GM12878 (cell line): ENCODE results near the gene SRBD1. TPM values are rescaled to one million over a fixed set of nuclear protein-coding genes. Genes with fewer than 3 reads are reported as not detected.
A peak's percentile ranks its signal among the peaks of the same experiment; 100 is the strongest.

Source experiments
- ATAC-seq: fragments of 200-7000 bp; cut with Tn5 transposase; 3 replicates; pipeline ENCODE4 v1.9.1; 2020; ENCODE audit warnings: mild to moderate bottlenecking, moderate library complexity
- BruUV-seq: library from RNA; stranded (reverse); fragments of 400-500 nt; replicated peaks from 2 replicates; lab custom pipeline; 2021; lab: Mats Ljungman, UMichigan
- CTCF ChIA-PET: fragments of 300-600 bp; sonication (Branson Sonifier 250); formaldehyde crosslinking; extraction: SDS; loops from one replicate; lab custom pipeline; 2021; ENCODE audit warnings: inconsistent platforms; lab: Yijun Ruan, JAX
- POLR2A ChIA-PET: fragments of 350-600 bp; formaldehyde crosslinking; extraction: SDS; loops from one replicate; lab custom pipeline; 2021; ENCODE audit warnings: inconsistent platforms; lab: Charles Lee
- RAD21 ChIA-PET: fragments of 300-600 bp; sonication (Branson Sonifier 250); formaldehyde crosslinking; loops from one replicate; lab custom pipeline; 2023; ENCODE audit warnings: antibody characterized with exemption; ENCODE audit not compliant: unreplicated experiment; lab: Charles Lee
- SMC1A ChIA-PET: fragments of 300-600 bp; sonication (Branson Sonifier 250); formaldehyde crosslinking; loops from one replicate; lab custom pipeline; 2023; ENCODE audit not compliant: unreplicated experiment, uncharacterized antibody; lab: Charles Lee
- DNase-seq: peaks from one replicate; pipeline ENCODE4 v3.0.0-alpha.2; 2011; ENCODE audit warnings: low read depth, low spot score
- FAIRE-seq: peaks from 3 replicates; lab custom pipeline; 2011; peaks lifted over from hg19 to GRCh38; lab: Jason Lieb, UNC
- H2AFZ ChIP-seq: 2 replicates; pipeline ENCODE4 v1.6.0; 2011; ENCODE audit warnings: low read depth, low read length, control low read depth; ENCODE audit not compliant: control insufficient read depth
- H3K27ac ChIP-seq: 2 replicates; pipeline ENCODE4 v1.5.1; 2011; ENCODE audit warnings: control low read depth; ENCODE audit not compliant: control insufficient read depth, insufficient read depth
- H3K27me3 ChIP-seq, 2 experiments: replicated peaks in 1 of 2; 2 replicates each; pipeline versions ENCODE4 v1.6.0 to v1.6.1; 2011; ENCODE audit warnings: low read length in 1 of 2; ENCODE audit not compliant: control insufficient read depth in 2 of 2, insufficient read depth in 2 of 2
- H3K36me3 ChIP-seq, 2 experiments: 2 replicates each; pipeline ENCODE4 v1.5.1; 2011; ENCODE audit warnings: low read length in 1 of 2; ENCODE audit not compliant: control insufficient read depth in 2 of 2, insufficient read depth in 2 of 2
- H3K4me1 ChIP-seq: 2 replicates; pipeline ENCODE4 v1.6.1; 2011; ENCODE audit warnings: mild to moderate bottlenecking, low read length, moderate library complexity, mixed read lengths; ENCODE audit not compliant: control insufficient read depth, insufficient read depth
- H3K4me2 ChIP-seq: 2 replicates; pipeline ENCODE4 v1.6.0; 2011; ENCODE audit warnings: control low read depth; ENCODE audit not compliant: control insufficient read depth, insufficient read depth
- H3K4me3 ChIP-seq: fragments of 200-600 bp; sonication (generic); 2 replicates; pipeline ENCODE4 v1.5.1; 2016
- H3K79me2 ChIP-seq: 2 replicates; pipeline ENCODE4 v1.6.0; 2011; ENCODE audit warnings: low read length; ENCODE audit not compliant: control insufficient read depth, insufficient read depth
- H3K9ac ChIP-seq: 2 replicates; pipeline ENCODE4 v1.8.0; 2011; ENCODE audit warnings: low read length, control low read depth, mixed read lengths; ENCODE audit not compliant: control insufficient read depth, insufficient read depth
- H3K9me3 ChIP-seq: replicated peaks from 3 replicates; pipeline ENCODE4 v1.5.1; 2011; ENCODE audit warnings: mild to moderate bottlenecking, low read length; ENCODE audit not compliant: control insufficient read depth, insufficient read depth
- H4K20me1 ChIP-seq: 2 replicates; pipeline ENCODE4 v1.6.0; 2011; ENCODE audit not compliant: control insufficient read depth, insufficient read depth
- BCL3 ChIP-seq: IDR thresholded peaks from 2 replicates; pipeline ENCODE4 v1.6.1; 2011; ENCODE audit warnings: borderline replicate concordance, low read depth, mild to moderate bottlenecking, moderate library complexity, low read length; ENCODE audit not compliant: insufficient read depth, poor library complexity, severe bottlenecking
- E4F1 ChIP-seq: fragments of 450-650 bp; IDR thresholded peaks from 2 replicates; pipeline ENCODE4 v1.6.1; 2018; ENCODE audit warnings: borderline replicate concordance, mild to moderate bottlenecking; ENCODE audit not compliant: partially characterized antibody
- EED ChIP-seq: sonication (generic); IDR thresholded peaks from 2 replicates; pipeline ENCODE4 v1.6.1; 2016; ENCODE audit warnings: antibody characterized with exemption, low read depth
- FOS ChIP-seq: IDR thresholded peaks from 3 replicates; pipeline ENCODE4 v1.6.1; 2011; ENCODE audit warnings: borderline replicate concordance; ENCODE audit not compliant: insufficient read length; ENCODE audit errors: extremely low read depth
- MLLT1 ChIP-seq: fragments of 450-650 bp; IDR thresholded peaks from 2 replicates; pipeline ENCODE4 v1.6.1; 2016; ENCODE audit warnings: mild to moderate bottlenecking
- NFYB ChIP-seq: IDR thresholded peaks from 2 replicates; pipeline ENCODE4 v1.6.1; 2011; ENCODE audit warnings: low read depth, mild to moderate bottlenecking, low read length, improper control_type of control experiment, moderate library complexity; ENCODE audit not compliant: insufficient read depth
- NKRF ChIP-seq: fragments of 450-650 bp; conservative IDR thresholded peaks from 2 replicates; pipeline ENCODE4 v1.6.1; 2017; ENCODE audit warnings: mild to moderate bottlenecking, moderate library complexity
- NR2F1 ChIP-seq: fragments of 450-650 bp; conservative IDR thresholded peaks from 2 replicates; pipeline ENCODE4 v1.6.1; 2017; ENCODE audit warnings: mild to moderate bottlenecking
- PML ChIP-seq: IDR thresholded peaks from 2 replicates; pipeline ENCODE4 v1.6.1; 2012; ENCODE audit warnings: low read length, inconsistent platforms
- RUNX3 ChIP-seq: IDR thresholded peaks from 2 replicates; pipeline ENCODE4 v1.6.1; 2012; ENCODE audit warnings: low read length, inconsistent platforms
- SIN3A ChIP-seq: IDR thresholded peaks from 2 replicates; pipeline ENCODE4 v1.6.1; 2012; ENCODE audit warnings: low read depth, low read length, improper control_type of control experiment
- SMAD5 ChIP-seq: IDR thresholded peaks from 2 replicates; pipeline ENCODE4 v1.6.1; 2016; ENCODE audit warnings: antibody characterized with exemption, low read depth
- TAF1 ChIP-seq: IDR thresholded peaks from 2 replicates; pipeline ENCODE4 v1.6.1; 2011; ENCODE audit warnings: mild to moderate bottlenecking, low read depth, low read length, borderline replicate concordance
- ZBTB33 ChIP-seq: fragments of 450-650 bp; IDR thresholded peaks from 2 replicates; pipeline ENCODE4 v1.6.1; 2017; ENCODE audit warnings: mild to moderate bottlenecking
- WGBS: methylation state at CpG from one replicate; pipeline ENCODE4 v1.1.6; 2016; ENCODE audit warnings: low lambda C conversion rate; ENCODE audit not compliant: insufficient replicate concordance, insufficient coverage; ENCODE audit errors: missing lambda C conversion rate; 5-methylcytosine and 5-hydroxymethylcytosine counted together
- in situ Hi-C: fragments of 300-500 bp; cut with MboI; formaldehyde crosslinking; loops from 9 replicates; pipeline ENCODE4 v1.14.3; 2018; ENCODE audit warnings: mixed read lengths
- intact Hi-C: fragments of 100-400 bp; cut with micrococcal nuclease; formaldehyde crosslinking; loops from one replicate; pipeline ENCODE4 v1.14.2; 2022; ENCODE audit not compliant: unreplicated experiment
- polyA plus RNA-seq, 11 experiments: library from polyadenylated mRNA; depleted of rRNA in 4 of 11; unstranded in 6 of 11; stranded (reverse) in 5 of 11; fragments of >200 nt; fragmentation: Nextera tagmentation in 4 of 11; fragmentation: Illumina TruSeq in 1 of 11; extraction: Ambion mirVana in 4 of 11; extraction: Trizol in 1 of 11; gene quantifications; 1 replicate in 1 of 11; 2 replicates in 10 of 11; pipeline versions ENCODE4 v1.2.1 to v1.2.3, GENCODE V29; 2011 to 2016; ENCODE audit warnings: inconsistent platforms in 2 of 11, missing spikeins in 2 of 11, low read depth in 1 of 11
- total RNA-seq, 4 experiments: library from RNA; depleted of rRNA in 3 of 4; stranded (reverse); fragments of >200 nt in 3 of 4; fragmentation: Illumina TruSeq in 1 of 4; extraction: Trizol in 1 of 4; gene quantifications; 2 replicates each; pipeline versions ENCODE4 v1.2.1 to v1.2.3, GENCODE V29; 2013 to 2021

SRBD1 gene
- total and polyA plus RNA-seq, 10 of the 15 experiments (the other 5 are each of a cell fraction or from before 2014, with no cell fraction given) = 9.7 to 33.1 (median 20.1) TPM

- TF ChIP-seq NKRF (no peak), MLLT1 (no peak)
Measured at GRCh38 chr2:45625824-45626223, 14.8 kb upstream of the SRBD1 start (continued).

DNA sequence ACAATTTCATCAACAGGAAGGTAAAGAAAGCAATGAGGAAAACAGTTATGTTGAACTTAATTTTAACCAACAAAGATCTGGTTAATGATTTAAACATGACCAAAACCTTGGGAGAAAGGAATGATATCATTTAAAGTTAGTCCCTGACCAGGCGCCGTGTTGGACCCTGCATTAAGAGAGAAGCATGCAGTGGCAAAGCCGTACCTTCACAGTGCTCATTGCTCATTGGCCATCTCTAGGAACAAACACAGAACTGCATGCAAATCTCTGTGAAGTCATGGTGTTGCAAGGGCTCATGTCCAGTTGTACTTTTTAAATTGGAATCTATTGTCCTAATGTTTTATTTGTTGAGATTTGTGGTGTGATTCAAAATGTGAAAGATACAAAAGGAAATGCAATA, 12.0 kb upstream of the SRBD1 start:
- in situ Hi-C loops = no loop called here
- no TSS peak for BruUV-seq
- TF ChIP-seq EED = no peak
- no peak for TF ChIP-seq FOS
- no peak for TF ChIP-seq ZBTB33
- TF ChIP-seq NFYB = no peak
- no peak for TF ChIP-seq TAF1
- no peak for TF ChIP-seq E4F1
- no peak for TF ChIP-seq PML
- no peak for TF ChIP-seq BCL3
- TF ChIP-seq NR2F1 = no peak
- TF ChIP-seq RUNX3 = no peak
- TF ChIP-seq SIN3A = no peak
- TF ChIP-seq SMAD5 = no peak

More for the DNA sequence above, 12.0 kb upstream of the SRBD1 start:
- ATAC-seq = peak; percentile 54
- Histone ChIP-seq H3K79me2 (no peaks in the 10 kb centered on the region), H3K4me2 (no peak overlapping the region), H3K27me3 (peaks cover 0 to 3% of the 10 kb centered on the region in 2 experiments; a peak in 1 of 4 replicates), H3K36me3 (no peaks in the 10 kb centered on the region), H3K4me3 (no peak overlapping the region), H3K4me1 (no peaks in the 10 kb centered on the region), H2AFZ (no peak overlapping the region), H4K20me1 (no peaks in the 10 kb centered on the region), H3K9me3 (no peaks in the 10 kb centered on the region), H3K9ac (no peak overlapping the region), H3K27ac (no peak overlapping the region)
- SMC1A ChIA-PET = no interaction called here
- 73% methylated on average over 3 of the region's 3 CpGs for WGBS
- no peak for FAIRE-seq
- intact Hi-C loops = no loop called here
- POLR2A ChIA-PET = no interaction called here
- RAD21 ChIA-PET = no interaction called here
- DNase-seq = no peak
- CTCF ChIA-PET = no interaction called here
